Neuronal stem cell (in vitro differentiated cells): Measurements from ENCODE around the gene GP9.
A peak's percentile ranks its signal among the peaks of the same experiment; 100 is the strongest.

Experiments used
- DNase-seq: peaks from one replicate; pipeline ENCODE4 v3.0.0-alpha.2; 2013; ENCODE audit warnings: low spot score
- H2AFZ ChIP-seq: one replicate; pipeline ENCODE4 v1.6.1; 2013; ENCODE audit warnings: mild to moderate bottlenecking, low read length, inconsistent platforms
- H2AK5ac ChIP-seq: 2 replicates; pipeline ENCODE4 v1.6.1; 2013; ENCODE audit warnings: low read depth, mild to moderate bottlenecking, inconsistent platforms, low read length, moderate library complexity, mixed read lengths
- H2BK120ac ChIP-seq: 2 replicates; pipeline ENCODE4 v1.6.1; 2013; ENCODE audit warnings: low read depth, mild to moderate bottlenecking, inconsistent platforms, low read length, moderate library complexity, mixed read lengths
- H2BK12ac ChIP-seq: one replicate; pipeline ENCODE4 v1.6.1; 2013; ENCODE audit warnings: low read length, inconsistent platforms
- H2BK15ac ChIP-seq: 2 replicates; pipeline ENCODE4 v1.6.1; 2013; ENCODE audit warnings: mild to moderate bottlenecking, low read length, inconsistent platforms, mixed read lengths
- H2BK5ac ChIP-seq: one replicate; pipeline ENCODE4 v1.6.1; 2013; ENCODE audit warnings: inconsistent platforms, mild to moderate bottlenecking, low read length, moderate library complexity
- H3K14ac ChIP-seq: one replicate; pipeline ENCODE4 v1.6.1; 2013; ENCODE audit warnings: low read length, inconsistent platforms
- H3K18ac ChIP-seq: 2 replicates; pipeline ENCODE4 v1.6.1; 2013; ENCODE audit warnings: low read length, inconsistent platforms
- H3K23ac ChIP-seq: 2 replicates; pipeline ENCODE4 v1.6.1; 2013; ENCODE audit warnings: low read depth, mild to moderate bottlenecking, mixed read lengths, low read length, inconsistent platforms; ENCODE audit not compliant: poor library complexity
- H3K27ac ChIP-seq: replicated peaks from 3 replicates; pipeline ENCODE4 v1.5.1; 2013; ENCODE audit warnings: low read length, inconsistent platforms
- H3K27me3 ChIP-seq, 3 experiments: 2 replicates each; pipeline ENCODE4 v1.6.1; 2013; ENCODE audit warnings: low read length in 3 of 3, mild to moderate bottlenecking in 2 of 3, inconsistent platforms in 1 of 3, low read depth in 1 of 3, mixed read lengths in 1 of 3, moderate library complexity in 1 of 3; ENCODE audit not compliant: control insufficient read depth in 3 of 3, insufficient read depth in 3 of 3
- H3K36me3 ChIP-seq, 2 donors: replicated peaks in 1 of 2; 2 replicates each; pipeline ENCODE4 v1.6.1; 2013; ENCODE audit warnings: low read length in 2 of 2; ENCODE audit not compliant: control insufficient read depth in 2 of 2, insufficient read depth in 2 of 2
- H3K4ac ChIP-seq: 2 replicates; pipeline ENCODE4 v1.6.1; 2013; ENCODE audit warnings: inconsistent platforms, mild to moderate bottlenecking, low read length, moderate library complexity
- H3K4me1 ChIP-seq, 2 donors: 1 replicate in 1 of 2; 2 replicates in 1 of 2; pipeline ENCODE4 v1.6.1; 2013; ENCODE audit warnings: low read length in 2 of 2, low read depth in 1 of 2; ENCODE audit not compliant: control insufficient read depth in 2 of 2, insufficient read depth in 1 of 2
- H3K4me2 ChIP-seq: one replicate; pipeline ENCODE4 v1.6.1; 2013; ENCODE audit warnings: mild to moderate bottlenecking, low read length, inconsistent platforms; ENCODE audit not compliant: insufficient read depth, poor library complexity, severe bottlenecking
- H3K4me3 ChIP-seq, 2 donors: 2 replicates each; pipeline ENCODE4 v1.5.1; 2013; ENCODE audit warnings: low read length in 2 of 2, mild to moderate bottlenecking in 2 of 2, inconsistent platforms in 1 of 2, moderate library complexity in 1 of 2
- H3K79me1 ChIP-seq: one replicate; pipeline ENCODE4 v1.6.1; 2013; ENCODE audit warnings: low read depth, mild to moderate bottlenecking, inconsistent platforms, low read length, moderate library complexity
- H3K9ac ChIP-seq: one replicate; pipeline ENCODE4 v1.6.1; 2013; ENCODE audit warnings: mild to moderate bottlenecking, low read depth, low read length, inconsistent platforms; ENCODE audit not compliant: poor library complexity
- H3K9me3 ChIP-seq, 2 donors: replicated peaks in 1 of 2; 2 replicates each; pipeline versions ENCODE3 to v1.6.1; 2013; ENCODE audit warnings: low read length in 2 of 2, mild to moderate bottlenecking in 2 of 2, inconsistent platforms in 1 of 2, low read depth in 1 of 2, mixed read lengths in 1 of 2, moderate library complexity in 1 of 2; ENCODE audit not compliant: control insufficient read depth in 2 of 2, insufficient read depth in 1 of 2
- H4K8ac ChIP-seq: one replicate; pipeline ENCODE4 v1.6.1; 2013; ENCODE audit warnings: low read depth, mild to moderate bottlenecking, inconsistent platforms, low read length, moderate library complexity
- H4K91ac ChIP-seq: one replicate; pipeline ENCODE4 v1.6.1; 2013; ENCODE audit warnings: low read length, low read depth, mild to moderate bottlenecking, inconsistent platforms; ENCODE audit not compliant: poor library complexity
- WGBS, 2 donors: extraction: QIAGEN DNeasy Blood & Tissue Kit; methylation state at CpG; one replicate each; pipeline ENCODE4 v1.1.7; 2013; ENCODE audit warnings: missing lambda C conversion rate in 2 of 2, mixed read lengths in 1 of 2; ENCODE audit not compliant: insufficient read length in 2 of 2, insufficient replicate concordance in 1 of 2; ENCODE audit errors: extremely low coverage in 2 of 2; 5-methylcytosine and 5-hydroxymethylcytosine counted together

Gene GP9

GRCh38 chr3:129046037-129046731, 14.4 kb upstream of the GP9 start:
- no peak overlapping the region for H2BK120ac ChIP-seq
- peak overlapping the region; percentile 82 for H3K14ac ChIP-seq
- H3K4me3 ChIP-seq = no peak overlapping the region
- peak overlapping the region; percentile 57 for H3K18ac ChIP-seq
- H3K23ac ChIP-seq = no peak overlapping the region
- peaks cover 8 to 30% of the 10 kb centered on the region in 2 donors for H3K9me3 ChIP-seq
- H3K9ac ChIP-seq = no peak overlapping the region
- H2AK5ac ChIP-seq = peak overlapping the region; percentile 63
- H3K4ac ChIP-seq = no peak overlapping the region
- no peaks in the 10 kb centered on the region for H3K4me1 ChIP-seq
- no peak overlapping the region for H3K4me2 ChIP-seq
- no peak overlapping the region for H4K8ac ChIP-seq
- peaks cover 0 to under 1% of the 10 kb centered on the region in 2 donors for H3K36me3 ChIP-seq
- no peaks in the 10 kb centered on the region for H3K27me3 ChIP-seq
- no peak overlapping the region for H2BK15ac ChIP-seq
- WGBS, 2 donors = no CpG with 5 or more reads among the region's 67 CpGs
- no peak for DNase-seq
- peak overlapping the region; percentile 16 for H2BK12ac ChIP-seq
- H3K27ac ChIP-seq = no peak overlapping the region
- no peak overlapping the region for H4K91ac ChIP-seq
- peak overlapping the region; percentile 66 for H2BK5ac ChIP-seq
- no peak overlapping the region for H2AFZ ChIP-seq
- no peaks in the 10 kb centered on the region for H3K79me1 ChIP-seq

- no peaks in the 10 kb centered on the region for H3K79me1 ChIP-seq
- H3K36me3 ChIP-seq = no peaks in the 10 kb centered on the region
- peak overlapping the region; percentile 16 for H2BK12ac ChIP-seq
- H3K23ac ChIP-seq = no peak overlapping the region
- H3K9me3 ChIP-seq = peaks cover 8 to 27% of the 10 kb centered on the region in 2 donors
- no peak overlapping the region for H2BK120ac ChIP-seq
- no peak overlapping the region for H3K4me3 ChIP-seq
- no peak overlapping the region for H3K4me2 ChIP-seq
- no peak overlapping the region for H2BK15ac ChIP-seq
- peak overlapping the region; percentile 82 for H3K14ac ChIP-seq
- DNase-seq = no peak
- peak overlapping the region; percentile 63 for H2AK5ac ChIP-seq
- H4K8ac ChIP-seq = no peak overlapping the region
- no peak overlapping the region for H2AFZ ChIP-seq
- no peak overlapping the region for H3K9ac ChIP-seq
- peak overlapping the region; percentile 66 for H2BK5ac ChIP-seq
- H4K91ac ChIP-seq = no peak overlapping the region
- no peak overlapping the region for H3K18ac ChIP-seq
- no peaks in the 10 kb centered on the region for H3K27me3 ChIP-seq
- no CpG with 5 or more reads among the region's 46 CpGs for WGBS, 2 donors
- no peaks in the 10 kb centered on the region for H3K4me1 ChIP-seq
- no peak overlapping the region for H3K4ac ChIP-seq
- no peak overlapping the region for H3K27ac ChIP-seq
These were observed 13.6 kb upstream of the GP9 start for GRCh38 chr3:129046732-129047552.

- Histone ChIP-seq H2BK120ac (no peak overlapping the region), H3K27ac (no peak overlapping the region), H4K8ac (no peak overlapping the region), H3K9ac (no peak overlapping the region), H3K4me3 (peak overlapping the region in 1 of 2 donors; percentile 48), H3K4me1 (no peaks in the 10 kb centered on the region), H3K79me1 (no peaks in the 10 kb centered on the region), H3K27me3 (no peaks in the 10 kb centered on the region), H3K4ac (no peak overlapping the region), H2BK12ac (no peak overlapping the region), H3K14ac (no peak overlapping the region), H2BK15ac (no peak overlapping the region), H3K9me3 (peaks cover 8 to 21% of the 10 kb centered on the region in 2 donors), H2AFZ (no peak overlapping the region), H3K23ac (no peak overlapping the region), H3K18ac (peak overlapping the region; percentile 83), H2AK5ac (no peak overlapping the region), H3K36me3 (no peaks in the 10 kb centered on the region), H4K91ac (no peak overlapping the region), H2BK5ac (no peak overlapping the region), H3K4me2 (no peak overlapping the region)
- WGBS, 2 donors = no CpG with 5 or more reads among the region's 6 CpGs
- DNase-seq = no peak
These were observed 13.1 kb upstream of the GP9 start for GRCh38 chr3:129047553-129047839.

- H3K14ac ChIP-seq = no peak overlapping the region
These were observed 9.9 kb upstream of the GP9 start for GRCh38 chr3:129050556-129051295.

More at GRCh38 chr3:129050556-129051295, 9.9 kb upstream of the GP9 start:
- H3K4me2 ChIP-seq = no peak overlapping the region
- H3K4me3 ChIP-seq = no peak overlapping the region
- no peak overlapping the region for H3K27ac ChIP-seq
- H2BK12ac ChIP-seq = no peak overlapping the region
- H3K9me3 ChIP-seq = peaks cover 8 to 16% of the 10 kb centered on the region in 2 donors
- H2BK5ac ChIP-seq = no peak overlapping the region
- no peak overlapping the region for H4K91ac ChIP-seq
- no peak overlapping the region for H3K23ac ChIP-seq
- no peak overlapping the region for H3K4ac ChIP-seq
- peak overlapping the region; percentile 60 for H3K9ac ChIP-seq
- H4K8ac ChIP-seq = no peak overlapping the region
- no peak overlapping the region for H2AFZ ChIP-seq
- H2AK5ac ChIP-seq = peak overlapping the region; percentile 45
- H3K79me1 ChIP-seq = no peaks in the 10 kb centered on the region
- WGBS, 2 donors = no CpG with 5 or more reads among the region's 12 CpGs
- peaks cover 2 to 3% of the 10 kb centered on the region in 2 donors for H3K4me1 ChIP-seq
- no peaks in the 10 kb centered on the region for H3K36me3 ChIP-seq
- no peak for DNase-seq
- no peaks in the 10 kb centered on the region for H3K27me3 ChIP-seq
- H2BK15ac ChIP-seq = no peak overlapping the region
- H3K18ac ChIP-seq = no peak overlapping the region
- H2BK120ac ChIP-seq = no peak overlapping the region
